CD4-positive, alpha-beta T cell treated with Interleukin-4 for 4 hours (primary cell): Measurements from ENCODE around the gene SMIM3.
"Not testable (repeated sequence)": the region's sequence is repeated elsewhere in the genome, so short reads cannot be mapped to it uniquely, and the experiment has no call there.

Source experiments
- DNase-seq: peaks from one replicate; pipeline ENCODE4 v3.0.0-alpha.2; 2020

Gene SMIM3

GRCh38 chr5:150778517-150779396 is at the start of gene SMIM3:
TSS of gene SMIM3 (plus strand) at chr5:150778757. CDS start at chr5:150795441, 16,684 bp downstream.
- DNase-seq: peak; percentile 59

- no peak for DNase-seq
Observed at GRCh38 chr5:150729859-150730258, 48.7 kb upstream of the SMIM3 start.

- DNase-seq: no peak
Observed at GRCh38 chr5:150731669-150732242, 46.8 kb upstream of the SMIM3 start.

GRCh38 chr5:150734579-150735384 is 43.8 kb upstream of the SMIM3 start:
- DNase-seq: no peak

GRCh38 chr5:150738862-150739261 is 39.7 kb upstream of the SMIM3 start:
- no peak for DNase-seq

GRCh38 chr5:150740992-150741391 is 37.6 kb upstream of the SMIM3 start:
- DNase-seq: no peak

- not testable (repeated sequence) for DNase-seq
Observed at GRCh38 chr5:150742455-150743141, 36.0 kb upstream of the SMIM3 start.

- DNase-seq: not testable (repeated sequence)
Observed at GRCh38 chr5:150743142-150743488, 35.4 kb upstream of the SMIM3 start.

- no peak for DNase-seq
Observed at GRCh38 chr5:150750469-150750868, 28.1 kb upstream of the SMIM3 start.

GRCh38 chr5:150751096-150751891 is 27.3 kb upstream of the SMIM3 start:
- no peak for DNase-seq

- DNase-seq: no peak
Observed at GRCh38 chr5:150753463-150753862, 25.1 kb upstream of the SMIM3 start.

- DNase-seq: no peak
Observed at GRCh38 chr5:150753863-150754262, 24.7 kb upstream of the SMIM3 start.

- DNase-seq: no peak
Observed at GRCh38 chr5:150757087-150757649, 21.4 kb upstream of the SMIM3 start.

- DNase-seq: no peak
Observed at GRCh38 chr5:150758203-150758530, 20.4 kb upstream of the SMIM3 start.

- peak; percentile 98 for DNase-seq
Observed at GRCh38 chr5:150758531-150759333, 19.8 kb upstream of the SMIM3 start, which contains the start of gene DCTN4. TSS of gene DCTN4 (minus strand) at chr5:150759017. CDS start at chr5:150758993, 24 bp downstream.

- no peak for DNase-seq
Observed at GRCh38 chr5:150759334-150759583, 19.3 kb upstream of the SMIM3 start.

GRCh38 chr5:150762211-150762610 is 16.3 kb upstream of the SMIM3 start:
- DNase-seq: no peak

GRCh38 chr5:150763023-150763769 is 15.4 kb upstream of the SMIM3 start:
- no peak for DNase-seq

- no peak for DNase-seq
Observed at GRCh38 chr5:150764530-150764929, 14.0 kb upstream of the SMIM3 start.

GRCh38 chr5:150765011-150765798 is 13.4 kb upstream of the SMIM3 start:
- DNase-seq: no peak
